Measurements from ENCODE around the gene TMEM182.

The TMEM182 gene

GRCh38 chr2:102761763-102762162 is at the start of gene TMEM182:
Gene TMEM182, plus strand, starts transcription at chr2:102762031. Its CDS starts 187 bp downstream, at chr2:102762218.
- no peak for DNase-seq

GRCh38 chr2:102717308-102718018 is 44.4 kb upstream of the TMEM182 start:
- no peak for DNase-seq

- DNase-seq: no peak
Observed at GRCh38 chr2:102718387-102719316, 43.2 kb upstream of the TMEM182 start.

GRCh38 chr2:102724016-102724490 is 37.8 kb upstream of the TMEM182 start:
- DNase-seq: no peak

- no peak for DNase-seq
Observed at GRCh38 chr2:102724553-102724952, 37.3 kb upstream of the TMEM182 start.

- no peak for DNase-seq
Observed at GRCh38 chr2:102726128-102727087, 35.4 kb upstream of the TMEM182 start.

- DNase-seq: peak; percentile 32
Observed at GRCh38 chr2:102735416-102736109, 26.3 kb upstream of the TMEM182 start.

- DNase-seq: no peak
Observed at GRCh38 chr2:102736110-102736409, 25.8 kb upstream of the TMEM182 start.

- DNase-seq: peak; percentile 89
Observed at GRCh38 chr2:102736410-102737409, 25.1 kb upstream of the TMEM182 start.

- no peak for DNase-seq
Observed at GRCh38 chr2:102737431-102737830, 24.4 kb upstream of the TMEM182 start.

- no peak for DNase-seq
Observed at GRCh38 chr2:102743259-102743658, 18.6 kb upstream of the TMEM182 start.

GRCh38 chr2:102748107-102748506 is 13.7 kb upstream of the TMEM182 start:
- no peak for DNase-seq

GRCh38 chr2:102749938-102750337 is 11.9 kb upstream of the TMEM182 start:
- DNase-seq: no peak

GRCh38 chr2:102753563-102754159 is 8.2 kb upstream of the TMEM182 start:
- DNase-seq: peak; percentile 84

GRCh38 chr2:102754456-102755145 is 7.2 kb upstream of the TMEM182 start:
- no peak for DNase-seq

GRCh38 chr2:102755284-102755683 is 6.5 kb upstream of the TMEM182 start:
- DNase-seq: no peak

- no peak for DNase-seq
Observed at GRCh38 chr2:102758439-102758838, 3.4 kb upstream of the TMEM182 start.

GRCh38 chr2:102764083-102764482 is 2.3 kb downstream of the TMEM182 start:
- DNase-seq: no peak

- no peak for DNase-seq
Observed at GRCh38 chr2:102765061-102765460, 3.2 kb downstream of the TMEM182 start.

GRCh38 chr2:102768253-102768652 is 6.4 kb downstream of the TMEM182 start:
- DNase-seq: no peak

All from hematopoietic multipotent progenitor cell treated with erythropoietin and hydrocortisone succinate and interleukin-3 and kit ligand, for 4 days (in vitro differentiated cells).